B cell (primary cell): ENCODE data around the gene NPC1. TPM values are rescaled to one million over a fixed set of nuclear protein-coding genes. Genes with fewer than 3 reads are reported as not detected.

Experiments used
- ATAC-seq: fragments of 200-7000 bp; cut with Tn5 transposase; one replicate; pipeline ENCODE4 v1.10.0; 2021; ENCODE audit warnings: low read depth, mild to moderate bottlenecking, moderate number of reproducible peaks, moderate library complexity
- CTCF ChIA-PET: fragments of 350-600 bp; sonication (Branson Sonifier 250); formaldehyde crosslinking; loops from one replicate; lab custom pipeline; 2021; ENCODE audit warnings: antibody characterized with exemption, inconsistent platforms; lab: Charles Lee
- POLR2A ChIA-PET: fragments of 350-600 bp; sonication (Branson Sonifier 250); formaldehyde crosslinking; loops from one replicate; lab custom pipeline; 2021; ENCODE audit warnings: antibody characterized with exemption; lab: Charles Lee
- DNase-seq: peaks from one replicate; pipeline ENCODE4 v3.0.0; 2013
- H2AFZ ChIP-seq: 2 replicates; pipeline ENCODE4 v1.6.1; 2012; ENCODE audit warnings: mild to moderate bottlenecking, low read depth, low read length; ENCODE audit not compliant: insufficient read depth, poor library complexity, severe bottlenecking
- H3K27ac ChIP-seq, 2 donors: 1 replicate in 1 of 2; 2 replicates in 1 of 2; pipeline ENCODE4 v1.5.1; 2012 to 2013; ENCODE audit warnings: low read length in 2 of 2, mild to moderate bottlenecking in 2 of 2, moderate library complexity in 1 of 2
- H3K27me3 ChIP-seq, 4 experiments: fragments of 200-600 bp in 1 of 4; sonication (generic) in 1 of 4; replicated peaks in 1 of 4; 1 replicate in 2 of 4; 2 replicates in 2 of 4; pipeline versions ENCODE4 v1.6.1 to v1.7.0; 2013 to 2016; ENCODE audit warnings: low read length in 3 of 4, mild to moderate bottlenecking in 2 of 4, mixed read lengths in 1 of 4, moderate library complexity in 1 of 4; ENCODE audit not compliant: insufficient read depth in 4 of 4, control insufficient read depth in 3 of 4; ENCODE audit errors: control extremely low read depth in 1 of 4
- H3K36me3 ChIP-seq, 2 experiments: replicated peaks in 1 of 2; 1 replicate in 1 of 2; 2 replicates in 1 of 2; pipeline versions ENCODE4 v1.6.1 to v1.7.1; 2013; ENCODE audit warnings: low read length in 1 of 2; ENCODE audit not compliant: insufficient read depth in 2 of 2, control insufficient read depth in 1 of 2; ENCODE audit errors: control extremely low read depth in 1 of 2, extremely low read depth in 1 of 2
- H3K4me1 ChIP-seq, 2 donors: fragments of 200-600 bp in 1 of 2; sonication (generic) in 1 of 2; 1 replicate in 1 of 2; 2 replicates in 1 of 2; pipeline versions ENCODE4 v1.5.1 to v1.6.1; 2013 to 2017; ENCODE audit warnings: low read length in 2 of 2; ENCODE audit not compliant: control insufficient read depth in 2 of 2, insufficient read depth in 2 of 2
- H3K4me2 ChIP-seq: replicated peaks from 2 replicates; pipeline ENCODE3; 2012; ENCODE audit warnings: mild to moderate bottlenecking, low read depth, low read length; ENCODE audit not compliant: poor library complexity, severe bottlenecking
- H3K4me3 ChIP-seq, 5 experiments: fragments of 200-600 bp in 1 of 5; sonication (generic) in 1 of 5; 1 replicate in 3 of 5; 2 replicates in 2 of 5; pipeline versions ENCODE4 v1.5.1 to v1.7.0; 2011 to 2016; ENCODE audit warnings: low read length in 4 of 5, mild to moderate bottlenecking in 4 of 5, low read depth in 2 of 5, control low read depth in 1 of 5, moderate library complexity in 1 of 5; ENCODE audit not compliant: insufficient read depth in 1 of 5; ENCODE audit errors: control extremely low read depth in 1 of 5, extremely low read depth in 1 of 5
- H3K79me2 ChIP-seq: fragments of 200-600 bp; sonication (generic); one replicate; pipeline ENCODE4 v1.6.0; 2016; ENCODE audit warnings: low read length; ENCODE audit not compliant: control insufficient read depth, insufficient read depth
- H3K9ac ChIP-seq: fragments of 200-600 bp; sonication (generic); 2 replicates; pipeline ENCODE4 v1.6.1; 2017; ENCODE audit warnings: mild to moderate bottlenecking, low read length, moderate library complexity
- H3K9me3 ChIP-seq, 3 donors: one replicate each; pipeline versions ENCODE4 v1.6.1 to v1.7.1; 2013; ENCODE audit warnings: low read length in 2 of 3; ENCODE audit not compliant: control insufficient read depth in 2 of 3, insufficient read depth in 1 of 3; ENCODE audit errors: control extremely low read depth in 1 of 3
- H4K20me1 ChIP-seq: 2 replicates; pipeline ENCODE4 v1.6.0; 2012; ENCODE audit warnings: mild to moderate bottlenecking, low read length; ENCODE audit not compliant: insufficient read depth, control insufficient read depth, poor library complexity, severe bottlenecking
- H3K27ac Mint-ChIP-seq: one replicate; pipeline ENCODE4 v1.8.0; 2021; ENCODE audit warnings: mixed read lengths
- H3K27me3 Mint-ChIP-seq: one replicate; pipeline ENCODE4 v1.8.0; 2021; ENCODE audit warnings: mixed read lengths
- H3K4me1 Mint-ChIP-seq: one replicate; pipeline ENCODE4 v1.8.0; 2021; ENCODE audit warnings: mixed read lengths
- H3K4me3 Mint-ChIP-seq: one replicate; pipeline ENCODE4 v1.8.0; 2021; ENCODE audit warnings: mixed read lengths
- H3K9me3 Mint-ChIP-seq: one replicate; pipeline ENCODE4 v1.8.0; 2022; ENCODE audit warnings: mixed read lengths; ENCODE audit not compliant: insufficient read depth
- CTCF ChIP-seq: fragments of 200-600 bp; IDR thresholded peaks from one replicate; pipeline ENCODE4 v1.8.0; 2022; ENCODE audit warnings: antibody characterized with exemption, mild to moderate bottlenecking
- EZH2 ChIP-seq: IDR thresholded peaks from 2 replicates; pipeline ENCODE4 v1.6.1; 2012; ENCODE audit warnings: borderline replicate concordance, low read depth, mild to moderate bottlenecking, moderate library complexity, low read length; ENCODE audit not compliant: insufficient read depth, poor library complexity, severe bottlenecking
- whole genome bisulfite sequencing: methylation state at CpG from one replicate; pipeline ENCODE4 v1.1.5; 2013; ENCODE audit warnings: missing lambda C conversion rate; ENCODE audit not compliant: insufficient coverage; 5-methylcytosine and 5-hydroxymethylcytosine counted together
- intact Hi-C: fragments of 100-400 bp; cut with micrococcal nuclease; formaldehyde crosslinking; loops from one replicate; pipeline ENCODE4 v1.10.0; 2022
- polyA plus RNA-seq: library from polyadenylated mRNA; depleted of rRNA; stranded (reverse); fragments of >200 nt; gene quantifications from 2 replicates; pipeline ENCODE4 v1.2.3, GENCODE V29; 2012
- total RNA-seq, 2 donors: library from RNA; stranded (reverse); fragments of 120-200 nt in 1 of 2; gene quantifications; 1 replicate in 1 of 2; 2 replicates in 1 of 2; pipeline versions ENCODE4 v1.2.3 to v1.2.4, GENCODE V29; 2013 to 2022

NPC1 gene
- total and polyA plus RNA-seq, 2 donors (not counting 1 experiment from before 2014, with no cell fraction given): 17.5 to 44.4 TPM

DNA sequence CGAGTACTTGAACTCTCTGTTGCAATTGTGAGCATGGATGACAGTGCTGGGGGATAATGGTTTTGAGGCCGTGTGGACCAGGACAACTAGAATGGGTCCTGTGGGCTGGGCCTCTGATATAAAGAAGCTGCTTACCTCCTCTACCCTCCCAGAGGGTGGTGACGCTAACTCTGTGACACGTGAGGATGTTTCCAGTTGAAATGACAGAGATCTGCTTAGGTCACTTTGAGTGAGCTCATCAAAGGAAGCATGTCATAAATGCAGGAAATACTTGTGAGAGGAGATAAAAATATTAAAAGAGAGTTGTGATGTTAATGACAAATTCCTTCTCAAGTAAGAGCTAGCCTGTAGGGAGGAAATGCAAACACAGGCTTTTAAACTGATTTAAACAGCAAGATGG is 66.6 kb downstream of the NPC1 start:
- H3K27ac Mint-ChIP-seq: peak overlapping the region; percentile 15
- H3K27me3 Mint-ChIP-seq: no peaks in the 10 kb centered on the region
- intact Hi-C loops: loop anchor here (5.0 kb wide), 1 partner anchor 707 kb away; no protein-coding TSS in a partner anchor

More for the DNA sequence above, 66.6 kb downstream of the NPC1 start:
- H3K79me2 ChIP-seq: peaks cover 30% of the 10 kb centered on the region
- CTCF ChIA-PET: interaction anchor here (1.2 to 2.1 kb wide), 2 partner anchors 14 to 108 kb away, joined by 3 to 4 read pairs; no protein-coding TSS in a partner anchor
- H2AFZ ChIP-seq: no peak overlapping the region
- peaks cover 8 to 78% of the 10 kb centered on the region in 2 experiments for H3K36me3 ChIP-seq
- no peak overlapping the region for H3K9ac ChIP-seq
- H3K9me3 ChIP-seq: no peaks in the 10 kb centered on the region
- peaks cover 47% of the 10 kb centered on the region for H4K20me1 ChIP-seq
- H3K4me3 Mint-ChIP-seq: no peak overlapping the region
- DNase-seq (no peak), ATAC-seq (no peak)
- H3K27me3 ChIP-seq: no peaks in the 10 kb centered on the region
- H3K9me3 Mint-ChIP-seq: no peaks in the 10 kb centered on the region
- H3K4me2 ChIP-seq: no peak overlapping the region
- WGBS: 100% methylated on average over 1 of the region's 4 CpGs
- no peak overlapping the region for H3K4me3 ChIP-seq
- POLR2A ChIA-PET: no interaction called here
- peaks cover 0 to 6% of the 10 kb centered on the region in 2 donors for H3K4me1 ChIP-seq
- H3K27ac ChIP-seq: no peak overlapping the region
- peaks cover 15% of the 10 kb centered on the region for H3K4me1 Mint-ChIP-seq
- TF ChIP-seq EZH2: no peak
- TF ChIP-seq CTCF: no peak
